ENCODE data around the gene DDN.

DNA sequence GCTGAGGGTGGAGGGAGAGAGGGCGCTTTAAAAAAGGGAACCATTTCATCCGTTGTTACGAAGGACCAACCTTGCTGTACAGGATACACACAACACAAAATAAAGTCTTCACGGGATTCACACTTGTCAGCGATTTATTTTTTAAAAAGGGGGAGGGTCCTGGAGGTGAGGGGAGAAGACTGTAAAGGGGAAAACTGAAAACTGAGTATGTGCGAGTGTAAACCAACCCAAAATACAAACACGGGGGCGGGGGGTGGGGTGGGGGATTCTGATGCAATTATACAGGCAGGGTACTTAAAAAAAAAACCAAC lies 19.9 kb upstream of the DDN start:
- TF ChIP-seq, protein P1, sequence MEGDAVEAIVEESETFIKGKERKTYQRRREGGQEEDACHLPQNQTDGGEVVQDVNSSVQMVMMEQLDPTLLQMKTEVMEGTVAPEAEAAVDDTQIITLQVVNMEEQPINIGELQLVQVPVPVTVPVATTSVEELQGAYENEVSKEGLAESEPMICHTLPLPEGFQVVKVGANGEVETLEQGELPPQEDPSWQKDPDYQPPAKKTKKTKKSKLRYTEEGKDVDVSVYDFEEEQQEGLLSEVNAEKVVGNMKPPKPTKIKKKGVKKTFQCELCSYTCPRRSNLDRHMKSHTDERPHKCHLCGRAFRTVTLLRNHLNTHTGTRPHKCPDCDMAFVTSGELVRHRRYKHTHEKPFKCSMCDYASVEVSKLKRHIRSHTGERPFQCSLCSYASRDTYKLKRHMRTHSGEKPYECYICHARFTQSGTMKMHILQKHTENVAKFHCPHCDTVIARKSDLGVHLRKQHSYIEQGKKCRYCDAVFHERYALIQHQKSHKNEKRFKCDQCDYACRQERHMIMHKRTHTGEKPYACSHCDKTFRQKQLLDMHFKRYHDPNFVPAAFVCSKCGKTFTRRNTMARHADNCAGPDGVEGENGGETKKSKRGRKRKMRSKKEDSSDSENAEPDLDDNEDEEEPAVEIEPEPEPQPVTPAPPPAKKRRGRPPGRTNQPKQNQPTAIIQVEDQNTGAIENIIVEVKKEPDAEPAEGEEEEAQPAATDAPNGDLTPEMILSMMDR (IDR thresholded peaks at IDR 0.05) = no peak
- TF ChIP-seq EZH2 (IDR thresholded peaks at IDR 0.05; ENCODE audit: borderline replicate concordance, insufficient read depth, low read depth, low read length, poor library complexity, severe bottlenecking) = no peak

All from B cell (primary cell).